CD4-positive, CD25-positive, alpha-beta regulatory T cell (primary cell): Measurements from ENCODE around the gene ACTR3C. TPM values are rescaled to one million over a fixed set of nuclear protein-coding genes. Genes with fewer than 3 reads are reported as not detected.
"Not testable (repeated sequence)": the region's sequence is repeated elsewhere in the genome, so short reads cannot be mapped to it uniquely, and the experiment has no call there.

Source experiments
- ATAC-seq, 2 donors: fragments of 150-1000 bp; cut with Tn5 transposase; one replicate each; pipeline ENCODE4 v1.10.0; 2021; ENCODE audit warnings: low read depth in 2 of 2, moderate number of reproducible peaks in 2 of 2, moderate library complexity in 1 of 2
- DNase-seq, 3 donors: peaks; one replicate each; pipeline versions ENCODE4 v3.0.0 to v3.0.0-alpha.2; 2012 to 2022; ENCODE audit warnings: mixed read lengths in 1 of 3
- H3K27ac ChIP-seq: one replicate; pipeline ENCODE4 v1.7.0; 2013; ENCODE audit warnings: mild to moderate bottlenecking, low read length; ENCODE audit not compliant: insufficient read depth, poor library complexity, severe bottlenecking
- H3K27me3 ChIP-seq: one replicate; pipeline ENCODE4 v1.7.0; 2013; ENCODE audit warnings: low read length; ENCODE audit not compliant: control insufficient read depth, insufficient read depth
- H3K36me3 ChIP-seq: one replicate; pipeline ENCODE4 v1.7.0; 2013; ENCODE audit warnings: mild to moderate bottlenecking, low read length, moderate library complexity; ENCODE audit not compliant: control insufficient read depth, insufficient read depth
- H3K4me1 ChIP-seq: 2 replicates; pipeline ENCODE4 v1.7.0; 2013; ENCODE audit warnings: mild to moderate bottlenecking, low read length; ENCODE audit not compliant: insufficient read depth, control insufficient read depth, poor library complexity, severe bottlenecking
- H3K4me3 ChIP-seq: one replicate; pipeline ENCODE4 v1.7.0; 2013; ENCODE audit warnings: low read depth, mild to moderate bottlenecking, low read length, moderate library complexity
- H3K9me3 ChIP-seq, 2 experiments: 1 replicate in 1 of 2; 2 replicates in 1 of 2; pipeline ENCODE4 v1.7.0; 2013; ENCODE audit warnings: low read length in 2 of 2, mild to moderate bottlenecking in 1 of 2, moderate library complexity in 1 of 2; ENCODE audit not compliant: control insufficient read depth in 2 of 2
- H3K27ac Mint-ChIP-seq, 3 donors: one replicate each; pipeline ENCODE4 v1.8.0; 2020 to 2022; ENCODE audit warnings: mild to moderate bottlenecking in 3 of 3, mixed read lengths in 3 of 3, moderate library complexity in 2 of 3
- H3K27me3 Mint-ChIP-seq: one replicate; pipeline ENCODE4 v1.8.0; 2022; ENCODE audit warnings: mild to moderate bottlenecking, mixed read lengths
- H3K36me3 Mint-ChIP-seq: one replicate; pipeline ENCODE4 v1.8.0; 2020; ENCODE audit warnings: mixed read lengths
- H3K4me1 Mint-ChIP-seq, 4 donors: one replicate each; pipeline ENCODE4 v1.8.0; 2020 to 2022; ENCODE audit warnings: mixed read lengths in 4 of 4, mild to moderate bottlenecking in 1 of 4
- H3K4me3 Mint-ChIP-seq, 4 donors: one replicate each; pipeline ENCODE4 v1.8.0; 2020 to 2022; ENCODE audit warnings: mild to moderate bottlenecking in 4 of 4, mixed read lengths in 4 of 4, moderate library complexity in 3 of 4
- H3K9me3 Mint-ChIP-seq, 7 donors: one replicate each; pipeline ENCODE4 v1.8.0; 2020 to 2022; ENCODE audit warnings: mixed read lengths in 7 of 7, mild to moderate bottlenecking in 3 of 7, moderate library complexity in 2 of 7
- polyA plus RNA-seq, 4 donors: library from polyadenylated mRNA; unstranded; fragments of 300-500 nt; fragmentation: Illumina TruSeq; gene quantifications; one replicate each; pipeline ENCODE4 v1.2.3, GENCODE V29; 2021
- total RNA-seq: library from RNA; stranded (reverse); gene quantifications from one replicate; pipeline ENCODE4 v1.2.3, GENCODE V29; 2022

The ACTR3C gene
- total and polyA plus RNA-seq, 5 donors from 2014 or later: 4.3 to 17.2 (median 5.0) TPM

- H3K27me3 ChIP-seq, H3K4me1 Mint-ChIP-seq, H3K4me3 ChIP-seq, H3K27me3 Mint-ChIP-seq, H3K9me3 Mint-ChIP-seq, H3K27ac ChIP-seq, H3K4me1 ChIP-seq, DNase-seq, H3K36me3 ChIP-seq, H3K27ac Mint-ChIP-seq, ATAC-seq, H3K9me3 ChIP-seq, H3K36me3 Mint-ChIP-seq: not testable (repeated sequence)
- peak overlapping the region in 1 of 4 donors; percentile 13 for H3K4me3 Mint-ChIP-seq
Measured at GRCh38 chr7:150295614-150296013, 27.7 kb downstream of the ACTR3C start.

GRCh38 chr7:150295027-150295426 lies 28.3 kb downstream of the ACTR3C start:
- H3K9me3 Mint-ChIP-seq, H3K36me3 ChIP-seq, H3K4me3 Mint-ChIP-seq, H3K9me3 ChIP-seq, H3K27ac Mint-ChIP-seq, H3K4me3 ChIP-seq, H3K36me3 Mint-ChIP-seq, DNase-seq, H3K4me1 ChIP-seq, H3K27me3 Mint-ChIP-seq, ATAC-seq, H3K27me3 ChIP-seq, H3K27ac ChIP-seq, H3K4me1 Mint-ChIP-seq: not testable (repeated sequence)

GRCh38 chr7:150290317-150290716 lies 33.0 kb downstream of the ACTR3C start:
- not testable (repeated sequence) for H3K4me3 ChIP-seq, H3K4me1 Mint-ChIP-seq, DNase-seq, H3K27me3 Mint-ChIP-seq, H3K36me3 Mint-ChIP-seq, H3K36me3 ChIP-seq, ATAC-seq, H3K9me3 ChIP-seq, H3K4me1 ChIP-seq, H3K27ac Mint-ChIP-seq, H3K4me3 Mint-ChIP-seq, H3K27me3 ChIP-seq, H3K27ac ChIP-seq, H3K9me3 Mint-ChIP-seq

DNA sequence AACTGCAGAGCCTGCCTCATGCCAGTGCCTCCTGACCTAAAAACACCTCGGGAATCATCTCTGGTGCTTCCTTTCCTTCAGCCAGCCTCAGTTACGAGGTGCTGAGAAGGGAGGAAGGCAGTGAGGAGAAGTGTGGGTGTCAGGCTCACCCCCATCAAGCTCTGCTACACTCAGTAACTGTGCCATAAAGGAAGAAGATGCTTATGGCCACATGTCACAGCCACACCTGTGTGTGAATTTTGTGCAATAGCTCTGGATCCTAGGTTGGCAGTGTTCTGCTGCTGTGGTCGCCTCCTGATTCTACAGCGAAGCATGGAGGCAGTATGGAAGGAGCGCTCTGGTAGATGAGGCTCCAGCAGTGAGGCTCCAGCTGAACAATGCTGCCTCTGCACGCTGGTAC lies 34.5 kb downstream of the ACTR3C start:
- H3K36me3 Mint-ChIP-seq, H3K27ac ChIP-seq, H3K4me1 ChIP-seq, DNase-seq, H3K4me3 ChIP-seq, H3K27me3 ChIP-seq, H3K4me1 Mint-ChIP-seq, ATAC-seq, H3K9me3 ChIP-seq, H3K27me3 Mint-ChIP-seq, H3K4me3 Mint-ChIP-seq, H3K36me3 ChIP-seq, H3K27ac Mint-ChIP-seq, H3K9me3 Mint-ChIP-seq: not testable (repeated sequence)

- not testable (repeated sequence) for H3K27me3 ChIP-seq, H3K4me1 ChIP-seq, H3K4me3 ChIP-seq, H3K36me3 ChIP-seq, H3K4me3 Mint-ChIP-seq, H3K27ac ChIP-seq, H3K9me3 Mint-ChIP-seq, H3K27me3 Mint-ChIP-seq, ATAC-seq, H3K27ac Mint-ChIP-seq, H3K36me3 Mint-ChIP-seq, DNase-seq, H3K4me1 Mint-ChIP-seq, H3K9me3 ChIP-seq
Measured at GRCh38 chr7:150287815-150288214, 35.5 kb downstream of the ACTR3C start.

GRCh38 chr7:150285849-150286754 lies 37.2 kb downstream of the ACTR3C start:
- peak in 2 of 3 donors; percentile 22 to 49 for DNase-seq
- H3K27me3 ChIP-seq, H3K4me3 Mint-ChIP-seq: not testable (repeated sequence)

GRCh38 chr7:150283608-150284007 lies 39.7 kb downstream of the ACTR3C start:
- ATAC-seq, H3K4me3 Mint-ChIP-seq: not testable (repeated sequence)

More at GRCh38 chr7:150285849-150286754, 37.2 kb downstream of the ACTR3C start:
- not testable (repeated sequence) for H3K4me1 Mint-ChIP-seq, H3K36me3 ChIP-seq, H3K27ac ChIP-seq, H3K27me3 Mint-ChIP-seq, H3K4me3 ChIP-seq, H3K9me3 ChIP-seq, H3K36me3 Mint-ChIP-seq, H3K9me3 Mint-ChIP-seq, H3K4me1 ChIP-seq
- H3K27ac Mint-ChIP-seq: peak overlapping the region in 1 of 3 donors; percentile 42
- peak; percentile 42 to 57 for ATAC-seq

GRCh38 chr7:150283111-150283510 lies 40.2 kb downstream of the ACTR3C start:
- not testable (repeated sequence) for ATAC-seq, H3K4me1 ChIP-seq, H3K4me1 Mint-ChIP-seq, H3K27me3 Mint-ChIP-seq, H3K9me3 ChIP-seq, H3K27ac ChIP-seq, H3K27ac Mint-ChIP-seq, H3K4me3 ChIP-seq, H3K36me3 ChIP-seq, H3K36me3 Mint-ChIP-seq, H3K4me3 Mint-ChIP-seq, H3K27me3 ChIP-seq, H3K9me3 Mint-ChIP-seq, DNase-seq

More at GRCh38 chr7:150283608-150284007, 39.7 kb downstream of the ACTR3C start:
- H3K4me1 ChIP-seq, H3K27ac Mint-ChIP-seq, H3K36me3 ChIP-seq, H3K4me3 ChIP-seq, H3K27me3 Mint-ChIP-seq, H3K9me3 ChIP-seq, H3K9me3 Mint-ChIP-seq, DNase-seq, H3K36me3 Mint-ChIP-seq, H3K4me1 Mint-ChIP-seq, H3K27me3 ChIP-seq, H3K27ac ChIP-seq: not testable (repeated sequence)
